ENCODE data around the gene CPA5. TPM values are rescaled to one million over a fixed set of nuclear protein-coding genes. Genes with fewer than 3 reads are reported as not detected.

CPA5 gene
- polyA plus RNA-seq, 1 experiment, result 0.15 TPM

- no peaks in the 10 kb centered on the region for H3K27me3 ChIP-seq (ENCODE audit: control insufficient read depth, insufficient read depth, low read length)
- DNase-seq (ENCODE audit: low read depth), result no peak
- TF ChIP-seq CTCF (IDR thresholded peaks at IDR 0.05; ENCODE audit: insufficient read depth, low read depth, low read length), result no peak
- POLR2A ChIA-PET, result no interaction called here
- H3K4me3 ChIP-seq (ENCODE audit: low read depth, low read length), result no peak overlapping the region
- CTCF ChIA-PET, result no interaction called here
- peaks cover 13% of the 10 kb centered on the region for H3K36me3 ChIP-seq (ENCODE audit: control insufficient read depth, insufficient read depth, low read length)
These were observed 40.6 kb upstream of the CPA5 start for GRCh38 chr7:130303982-130304381.

GRCh38 chr7:130304878-130305277 is 39.7 kb upstream of the CPA5 start:
- H3K36me3 ChIP-seq (ENCODE audit: control insufficient read depth, insufficient read depth, low read length), result peaks cover 9% of the 10 kb centered on the region
- no peak for TF ChIP-seq CTCF (IDR thresholded peaks at IDR 0.05; ENCODE audit: insufficient read depth, low read depth, low read length)
- CTCF ChIA-PET, result interaction anchor here (0.8 kb wide), 1 partner anchor 11 kb away, joined by 3 read pairs; no protein-coding TSS in a partner anchor

GRCh38 chr7:130305433-130306042 is 39.1 kb upstream of the CPA5 start:
- no peak for TF ChIP-seq CTCF (IDR thresholded peaks at IDR 0.05; ENCODE audit: insufficient read depth, low read depth, low read length)
- DNase-seq (ENCODE audit: low read depth), result no peak
- ChIA-PET POLR2A (no interaction called here), CTCF (interaction anchor here (0.8 kb wide), 1 partner anchor 11 kb away, joined by 3 read pairs; no protein-coding TSS in a partner anchor)
- Histone ChIP-seq H3K4me3 (ENCODE audit: low read depth, low read length) (no peak overlapping the region), H3K36me3 (ENCODE audit: control insufficient read depth, insufficient read depth, low read length) (peaks cover 11% of the 10 kb centered on the region), H3K27me3 (ENCODE audit: control insufficient read depth, insufficient read depth, low read length) (no peaks in the 10 kb centered on the region)

More at GRCh38 chr7:130304878-130305277, 39.7 kb upstream of the CPA5 start:
- H3K4me3 ChIP-seq (ENCODE audit: low read depth, low read length), result no peak overlapping the region
- H3K27me3 ChIP-seq (ENCODE audit: control insufficient read depth, insufficient read depth, low read length), result no peaks in the 10 kb centered on the region
- POLR2A ChIA-PET, result no interaction called here
- DNase-seq (ENCODE audit: low read depth), result no peak

GRCh38 chr7:130309986-130310385 is 34.6 kb upstream of the CPA5 start:
- CTCF ChIA-PET, result interaction anchor here (0.7 to 0.8 kb wide), 2 partner anchors 27 to 47 kb away, joined by 3 read pairs; no protein-coding TSS in a partner anchor
- Histone ChIP-seq H3K4me3 (ENCODE audit: low read depth, low read length) (no peak overlapping the region), H3K27me3 (ENCODE audit: control insufficient read depth, insufficient read depth, low read length) (no peaks in the 10 kb centered on the region), H3K36me3 (ENCODE audit: control insufficient read depth, insufficient read depth, low read length) (peaks cover 6% of the 10 kb centered on the region)
- TF ChIP-seq CTCF (IDR thresholded peaks at IDR 0.05; ENCODE audit: insufficient read depth, low read depth, low read length), result no peak
- no peak for DNase-seq (ENCODE audit: low read depth)
- POLR2A ChIA-PET, result interaction anchor here (0.6 kb wide), 1 partner anchor 43 kb away, joined by 4 read pairs; the partner anchor contains the start of gene CPA2

- Histone ChIP-seq H3K4me3 (ENCODE audit: low read depth, low read length) (no peak overlapping the region), H3K36me3 (ENCODE audit: control insufficient read depth, insufficient read depth, low read length) (peaks cover 6% of the 10 kb centered on the region), H3K27me3 (ENCODE audit: control insufficient read depth, insufficient read depth, low read length) (no peaks in the 10 kb centered on the region)
- POLR2A ChIA-PET, result no interaction called here
- DNase-seq (ENCODE audit: low read depth), result no peak
- no peak for TF ChIP-seq CTCF (IDR thresholded peaks at IDR 0.05; ENCODE audit: insufficient read depth, low read depth, low read length)
- CTCF ChIA-PET, result no interaction called here
These were observed 30.3 kb upstream of the CPA5 start for GRCh38 chr7:130314305-130314704.

Data from BJ (cell line).